Fibroblast of villous mesenchyme (primary cell): ENCODE results near the gene GPC6. TPM values are rescaled to one million over a fixed set of nuclear protein-coding genes. Genes with fewer than 3 reads are reported as not detected.

Experiments
- DNase-seq: peaks from one replicate; pipeline ENCODE4 v3.0.0-alpha.2; 2010; ENCODE audit warnings: low read depth
- H3K4me3 ChIP-seq: 2 replicates; pipeline ENCODE4 v1.5.1; 2011; ENCODE audit warnings: low read depth, mild to moderate bottlenecking, low read length
- total RNA-seq: library from RNA; depleted of rRNA; stranded (reverse); fragments of >200 nt; gene quantifications from 2 replicates; pipeline ENCODE4 v1.2.3, GENCODE V29; 2012
- TF ChIP-seq, protein P1 (sequence below): IDR thresholded peaks from 2 replicates; pipeline ENCODE4 v1.5.1; 2012; ENCODE audit warnings: low read depth, mild to moderate bottlenecking, low read length; ENCODE audit not compliant: insufficient read depth

The GPC6 gene
- total RNA-seq, 1 donor: 6.0 TPM

DNA sequence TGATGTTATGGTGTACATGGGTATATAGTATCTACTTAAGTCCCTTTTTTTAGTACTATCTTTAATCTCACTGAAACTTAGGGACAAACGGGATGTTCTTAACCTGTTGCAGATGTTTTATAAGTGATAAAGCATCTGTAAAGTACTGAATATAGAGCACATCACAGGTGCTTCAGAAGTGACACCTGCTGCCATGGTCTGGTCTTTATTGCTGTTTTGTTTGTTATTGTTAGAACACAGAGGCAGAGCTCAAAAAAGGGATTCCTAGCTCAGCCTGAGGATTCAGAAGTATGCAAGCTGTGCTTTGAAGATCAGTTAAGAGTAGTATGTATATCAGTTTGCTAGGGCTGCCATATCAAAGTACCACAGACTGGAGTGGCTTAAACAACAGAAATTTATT, 1033.4 kb downstream of the GPC6 start:
- no peak for DNase-seq
- H3K4me3 ChIP-seq: no peak overlapping the region
- TF ChIP-seq, protein P1, sequence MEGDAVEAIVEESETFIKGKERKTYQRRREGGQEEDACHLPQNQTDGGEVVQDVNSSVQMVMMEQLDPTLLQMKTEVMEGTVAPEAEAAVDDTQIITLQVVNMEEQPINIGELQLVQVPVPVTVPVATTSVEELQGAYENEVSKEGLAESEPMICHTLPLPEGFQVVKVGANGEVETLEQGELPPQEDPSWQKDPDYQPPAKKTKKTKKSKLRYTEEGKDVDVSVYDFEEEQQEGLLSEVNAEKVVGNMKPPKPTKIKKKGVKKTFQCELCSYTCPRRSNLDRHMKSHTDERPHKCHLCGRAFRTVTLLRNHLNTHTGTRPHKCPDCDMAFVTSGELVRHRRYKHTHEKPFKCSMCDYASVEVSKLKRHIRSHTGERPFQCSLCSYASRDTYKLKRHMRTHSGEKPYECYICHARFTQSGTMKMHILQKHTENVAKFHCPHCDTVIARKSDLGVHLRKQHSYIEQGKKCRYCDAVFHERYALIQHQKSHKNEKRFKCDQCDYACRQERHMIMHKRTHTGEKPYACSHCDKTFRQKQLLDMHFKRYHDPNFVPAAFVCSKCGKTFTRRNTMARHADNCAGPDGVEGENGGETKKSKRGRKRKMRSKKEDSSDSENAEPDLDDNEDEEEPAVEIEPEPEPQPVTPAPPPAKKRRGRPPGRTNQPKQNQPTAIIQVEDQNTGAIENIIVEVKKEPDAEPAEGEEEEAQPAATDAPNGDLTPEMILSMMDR: no peak

DNA sequence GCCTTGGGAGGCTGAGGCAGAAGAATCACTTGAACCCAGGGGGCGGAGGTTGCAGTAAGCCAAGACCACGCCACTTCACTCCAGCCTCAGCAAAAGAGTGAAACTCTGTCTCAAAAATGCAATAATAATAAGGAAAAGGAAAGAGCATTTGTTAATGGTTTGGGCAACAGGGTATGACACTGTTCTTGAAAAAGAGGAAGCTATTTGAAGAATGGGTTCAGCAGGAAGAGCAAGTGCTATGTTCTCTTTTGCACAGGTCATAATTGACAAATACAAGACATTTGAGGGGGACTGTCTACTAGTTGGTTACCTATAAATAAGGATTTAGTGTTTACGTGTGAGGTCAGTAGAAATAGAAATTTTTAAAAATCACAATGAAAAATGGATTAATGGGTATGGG, 1034.6 kb downstream of the GPC6 start:
- H3K4me3 ChIP-seq: no peak overlapping the region
- no peak for DNase-seq
- TF ChIP-seq, protein P1: no peak

DNA sequence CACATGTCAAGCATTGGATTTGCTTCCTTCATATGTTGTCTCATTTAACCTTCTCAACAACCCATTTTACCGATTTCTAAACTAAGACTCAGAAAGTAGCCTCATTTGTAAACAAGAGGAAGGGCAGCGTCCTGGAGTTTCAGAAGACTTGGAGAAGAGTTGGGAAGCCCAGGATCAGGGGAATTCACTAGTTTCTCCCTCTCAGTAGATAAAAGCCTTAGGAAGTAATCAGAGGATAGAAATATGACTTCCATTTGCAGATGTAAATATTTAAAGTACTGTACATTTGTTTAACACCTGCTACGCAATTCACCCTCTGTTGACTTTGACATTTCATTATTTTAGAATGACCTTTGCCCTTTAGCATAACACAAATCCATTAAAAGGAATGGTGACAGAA, 1036.4 kb downstream of the GPC6 start:
- DNase-seq: no peak
- TF ChIP-seq, protein P1: no peak
- H3K4me3 ChIP-seq: no peak overlapping the region

DNA sequence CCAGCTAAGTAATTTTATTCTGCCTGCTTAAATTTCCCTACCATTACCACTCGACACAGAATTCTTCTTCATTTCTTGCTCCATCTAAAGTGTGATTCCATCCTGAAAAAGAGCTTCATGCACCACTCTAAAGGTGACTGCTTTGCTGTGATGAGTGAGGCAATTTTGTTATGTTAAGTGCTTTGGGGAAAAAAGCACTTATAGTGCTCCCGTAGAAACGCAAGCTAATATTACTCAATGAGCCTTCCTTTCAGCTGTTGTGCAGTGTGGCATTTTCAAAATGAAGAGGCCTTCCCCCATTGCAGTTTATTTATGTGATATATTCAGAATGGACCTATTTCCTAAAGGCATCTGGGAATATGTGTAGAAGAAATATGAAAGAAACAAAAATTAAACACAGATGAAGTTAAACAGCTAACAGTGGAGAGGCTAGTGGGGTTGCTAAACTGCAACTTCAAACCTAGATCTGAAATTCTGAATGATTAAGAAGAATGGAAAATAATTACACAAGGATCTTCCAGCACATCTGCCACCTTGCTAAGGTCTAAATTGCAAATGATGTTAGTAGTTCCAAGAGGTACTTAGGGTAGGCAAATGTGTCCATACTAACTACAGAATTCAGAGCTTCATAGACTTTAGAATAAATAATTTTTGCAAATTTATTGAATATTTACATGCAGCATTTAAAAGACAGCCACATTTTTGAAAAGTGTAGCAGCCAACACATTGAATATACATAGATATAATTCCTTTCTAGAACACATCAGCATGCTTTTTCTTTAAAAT, 1041.2 kb downstream of the GPC6 start:
- H3K4me3 ChIP-seq: no peak overlapping the region
- no peak for DNase-seq
- TF ChIP-seq, protein P1: no peak

- TF ChIP-seq, protein P1: no peak
- no peak for DNase-seq
- no peak overlapping the region for H3K4me3 ChIP-seq
Observed at GRCh38 chr13:94268661-94269060, 1042.1 kb downstream of the GPC6 start.

GRCh38 chr13:94269557-94269956, 1043.0 kb downstream of the GPC6 start:
- H3K4me3 ChIP-seq: no peak overlapping the region
- TF ChIP-seq, protein P1: no peak
- DNase-seq: no peak

GRCh38 chr13:94270556-94270955, 1043.9 kb downstream of the GPC6 start:
- no peak overlapping the region for H3K4me3 ChIP-seq
- TF ChIP-seq, protein P1: peak; percentile 22
- peak; percentile 48 for DNase-seq
